Keratinocyte (primary cell): ENCODE measurements around the gene MRPL28. TPM values are rescaled to one million over a fixed set of nuclear protein-coding genes. Genes with fewer than 3 reads are reported as not detected.

Experiments used
- DNase-seq: peaks from one replicate; pipeline ENCODE4 v3.0.0-alpha.2; 2011; ENCODE audit warnings: low read depth, missing footprints, low spot score
- FAIRE-seq: peaks from 2 replicates; lab custom pipeline; 2011; peaks lifted over from hg19 to GRCh38; lab: Jason Lieb, UNC
- H2AFZ ChIP-seq: 2 replicates; pipeline ENCODE4 v1.6.0; 2012; ENCODE audit warnings: low read length, control low read depth, inconsistent platforms; ENCODE audit not compliant: control insufficient read depth
- H3K27ac ChIP-seq: 2 replicates; pipeline ENCODE4 v1.5.1; 2011; ENCODE audit warnings: low read length; ENCODE audit not compliant: control insufficient read depth, insufficient read depth
- H3K27me3 ChIP-seq: 3 replicates; pipeline ENCODE4 v1.6.0; 2011; ENCODE audit warnings: low read length; ENCODE audit not compliant: control insufficient read depth, insufficient read depth; ENCODE audit errors: extremely low read depth
- H3K36me3 ChIP-seq, 2 experiments: 2 replicates in 1 of 2; 3 replicates in 1 of 2; pipeline ENCODE4 v1.5.1; 2011; ENCODE audit warnings: low read length in 2 of 2, mild to moderate bottlenecking in 1 of 2; ENCODE audit not compliant: control insufficient read depth in 2 of 2, insufficient read depth in 2 of 2; ENCODE audit errors: extremely low read depth in 1 of 2
- H3K4me1 ChIP-seq: 3 replicates; pipeline ENCODE4 v1.5.1; 2011; ENCODE audit warnings: low read length; ENCODE audit not compliant: control insufficient read depth, insufficient read depth; ENCODE audit errors: extremely low read depth
- H3K4me2 ChIP-seq: 3 replicates; pipeline ENCODE4 v1.6.0; 2011; ENCODE audit warnings: low read depth, low read length; ENCODE audit not compliant: control insufficient read depth, insufficient read depth; ENCODE audit errors: extremely low read depth
- H3K4me3 ChIP-seq, 3 experiments: fragments of 200-600 bp in 1 of 3; sonication (generic) in 1 of 3; 2 replicates in 2 of 3; 3 replicates in 1 of 3; pipeline ENCODE4 v1.5.1; 2011 to 2016; ENCODE audit warnings: low read length in 3 of 3, mild to moderate bottlenecking in 3 of 3, control low read depth in 2 of 3, inconsistent platforms in 1 of 3, low read depth in 1 of 3, mixed read lengths in 1 of 3, mixed run types in 1 of 3, moderate library complexity in 1 of 3; ENCODE audit not compliant: control insufficient read depth in 2 of 3, insufficient read depth in 2 of 3; ENCODE audit errors: extremely low read depth in 1 of 3
- H3K79me2 ChIP-seq: 2 replicates; pipeline ENCODE4 v1.6.0; 2012; ENCODE audit warnings: low read length; ENCODE audit not compliant: control insufficient read depth, insufficient read depth
- H3K9ac ChIP-seq: 3 replicates; pipeline ENCODE4 v1.6.0; 2011; ENCODE audit warnings: low read length; ENCODE audit not compliant: control insufficient read depth, insufficient read depth; ENCODE audit errors: extremely low read depth
- H3K9me1 ChIP-seq: 3 replicates; pipeline ENCODE4 v1.6.0; 2011; ENCODE audit warnings: low read length; ENCODE audit not compliant: control insufficient read depth, insufficient read depth; ENCODE audit errors: extremely low read depth
- H3K9me3 ChIP-seq: 2 replicates; pipeline ENCODE4 v1.5.1; 2012; ENCODE audit warnings: low read depth, low read length; ENCODE audit not compliant: control insufficient read depth
- H4K20me1 ChIP-seq: 3 replicates; pipeline ENCODE4 v1.6.0; 2011; ENCODE audit warnings: low read length; ENCODE audit not compliant: control insufficient read depth, insufficient read depth; ENCODE audit errors: extremely low read depth
- EZH2 ChIP-seq: IDR thresholded peaks from one replicate; pipeline ENCODE4 v1.6.1; 2012; ENCODE audit warnings: inconsistent platforms, mild to moderate bottlenecking, low read length, moderate library complexity
- dilution Hi-C: fragments of 300-500 bp; cut with MboI; formaldehyde crosslinking; loops from one replicate; pipeline ENCODE4 v1.7.0; 2020; ENCODE audit warnings: low sequenced_read_pairs; ENCODE audit not compliant: extremely low pct_ligation_motif_present
- polyA plus RNA-seq, 5 experiments: library from polyadenylated mRNA; depleted of rRNA in 3 of 5; stranded (reverse) in 3 of 5; stranded (forward) in 1 of 5; unstranded in 1 of 5; fragments of >200 nt; gene quantifications; 1 replicate in 1 of 5; 2 replicates in 3 of 5; 3 replicates in 1 of 5; pipeline versions ENCODE4 v1.2.1 to v1.2.3, GENCODE V29; 2011 to 2012; ENCODE audit warnings: missing spikeins in 2 of 5, low read depth in 1 of 5, low replicate concordance in 1 of 5
- TF ChIP-seq, protein P1 (sequence below), 3 experiments: IDR thresholded peaks in 1 of 3; conservative IDR thresholded peaks in 1 of 3; optimal IDR thresholded peaks in 1 of 3; 2 replicates in 2 of 3; 3 replicates in 1 of 3; pipeline versions ENCODE3 to v1.5.1; 2011; ENCODE audit warnings: low read length in 3 of 3, mild to moderate bottlenecking in 3 of 3, moderate library complexity in 2 of 3, control low read depth in 1 of 3, inconsistent platforms in 1 of 3; ENCODE audit not compliant: insufficient read depth in 2 of 3; ENCODE audit errors: extremely low read depth in 1 of 3

The MRPL28 gene
- polyA plus RNA-seq, 1 donor (not counting 4 experiments of a cell fraction or from before 2014, with no cell fraction given): 115 TPM

DNA sequence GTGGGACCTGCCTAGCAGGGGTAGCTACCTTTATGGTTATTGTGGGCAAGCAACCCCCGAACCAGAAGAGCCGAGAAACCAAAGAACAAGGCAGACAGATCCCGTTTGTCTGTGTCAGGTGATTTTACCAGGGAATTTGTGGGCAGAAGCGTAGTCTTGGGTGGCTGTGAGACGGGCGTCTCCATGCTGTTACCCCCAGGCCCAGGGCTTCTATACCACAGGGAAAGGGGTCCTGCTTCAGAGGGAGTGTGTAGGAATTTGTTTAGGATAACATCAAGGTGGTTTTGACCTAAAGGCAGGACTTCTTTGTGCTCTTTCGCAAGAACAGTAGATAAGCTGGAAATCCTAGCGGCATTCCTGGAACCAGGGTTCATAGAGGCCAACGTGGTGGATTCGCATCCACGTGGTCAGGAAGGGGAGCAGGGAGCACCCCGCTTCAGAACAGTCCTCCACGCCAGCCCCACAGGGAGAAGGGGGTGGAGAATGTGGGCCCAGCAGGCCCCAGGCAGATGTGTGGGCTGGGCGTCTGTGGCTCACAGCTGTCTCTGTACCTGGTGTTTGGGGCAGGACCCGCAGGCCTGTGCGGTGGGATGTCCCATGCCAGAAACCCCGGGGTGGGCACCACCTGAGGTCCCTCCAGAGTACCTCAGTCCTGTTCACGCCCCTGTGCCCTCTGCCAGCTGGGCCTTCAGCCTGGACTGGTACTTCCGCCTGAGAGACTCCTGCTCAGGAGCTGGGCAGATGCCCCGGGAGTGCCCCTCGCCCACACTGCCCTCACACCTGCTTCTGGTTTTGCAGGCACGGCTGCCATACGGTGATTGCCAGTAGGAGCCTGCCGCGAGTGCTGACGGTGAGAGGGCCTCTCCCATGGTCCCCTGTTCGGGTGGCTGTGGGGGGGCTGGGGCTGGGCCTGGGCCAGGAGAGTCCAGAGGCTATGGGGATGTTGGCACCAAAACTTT, 35.5 kb upstream of the MRPL28 start:
- Histone ChIP-seq H3K9me3 (no peaks in the 10 kb centered on the region), H3K4me1 (no peaks in the 10 kb centered on the region), H3K27me3 (no peaks in the 10 kb centered on the region), H4K20me1 (no peaks in the 10 kb centered on the region), H2AFZ (no peak overlapping the region), H3K36me3 (peaks cover under 1 to 5% of the 10 kb centered on the region in 2 experiments), H3K9ac (no peak overlapping the region), H3K4me3 (no peak overlapping the region), H3K27ac (no peak overlapping the region), H3K4me2 (no peak overlapping the region), H3K79me2 (no peaks in the 10 kb centered on the region), H3K9me1 (no peaks in the 10 kb centered on the region)
- FAIRE-seq (no peak), DNase-seq (no peak)
- TF ChIP-seq, protein P1, sequence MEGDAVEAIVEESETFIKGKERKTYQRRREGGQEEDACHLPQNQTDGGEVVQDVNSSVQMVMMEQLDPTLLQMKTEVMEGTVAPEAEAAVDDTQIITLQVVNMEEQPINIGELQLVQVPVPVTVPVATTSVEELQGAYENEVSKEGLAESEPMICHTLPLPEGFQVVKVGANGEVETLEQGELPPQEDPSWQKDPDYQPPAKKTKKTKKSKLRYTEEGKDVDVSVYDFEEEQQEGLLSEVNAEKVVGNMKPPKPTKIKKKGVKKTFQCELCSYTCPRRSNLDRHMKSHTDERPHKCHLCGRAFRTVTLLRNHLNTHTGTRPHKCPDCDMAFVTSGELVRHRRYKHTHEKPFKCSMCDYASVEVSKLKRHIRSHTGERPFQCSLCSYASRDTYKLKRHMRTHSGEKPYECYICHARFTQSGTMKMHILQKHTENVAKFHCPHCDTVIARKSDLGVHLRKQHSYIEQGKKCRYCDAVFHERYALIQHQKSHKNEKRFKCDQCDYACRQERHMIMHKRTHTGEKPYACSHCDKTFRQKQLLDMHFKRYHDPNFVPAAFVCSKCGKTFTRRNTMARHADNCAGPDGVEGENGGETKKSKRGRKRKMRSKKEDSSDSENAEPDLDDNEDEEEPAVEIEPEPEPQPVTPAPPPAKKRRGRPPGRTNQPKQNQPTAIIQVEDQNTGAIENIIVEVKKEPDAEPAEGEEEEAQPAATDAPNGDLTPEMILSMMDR (optimal IDR thresholded peaks at IDR 0.05 in 1 of 3, IDR thresholded peaks at IDR 0.05 in 1 of 3, conservative IDR thresholded peaks at IDR 0.05 in 1 of 3; ENCODE audit: extremely low read depth in 1 of 3, insufficient read depth in 2 of 3, low read length in 3 of 3): no peak
- TF ChIP-seq EZH2: no peak
- dilution Hi-C loops: no loop called here

DNA sequence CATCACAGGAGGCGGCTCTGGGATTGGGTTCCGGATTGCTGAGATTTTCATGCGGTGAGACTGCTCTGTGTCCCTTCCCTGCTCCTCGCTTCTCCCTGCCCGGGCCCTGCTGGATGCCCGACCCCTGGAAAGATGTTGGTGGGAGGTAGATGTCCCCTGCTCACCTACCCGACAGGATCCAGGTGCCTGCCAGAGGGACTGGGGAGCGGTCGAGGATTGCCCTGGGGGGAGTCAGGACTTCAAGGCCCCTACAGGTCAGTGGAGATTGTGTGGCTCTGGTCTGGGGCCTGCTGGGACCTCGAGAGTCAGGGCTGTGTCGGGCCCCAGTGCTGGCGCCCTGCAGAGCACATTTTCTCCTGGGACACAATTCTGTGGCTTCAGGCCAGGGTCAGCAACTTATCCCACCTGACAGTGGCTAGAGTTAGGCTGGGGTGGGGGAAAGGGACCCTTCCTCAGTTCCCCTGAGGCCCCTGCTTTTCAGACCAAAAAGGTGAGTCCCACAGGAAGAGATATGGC, 34.7 kb upstream of the MRPL28 start:
- dilution Hi-C loops: no loop called here
- Histone ChIP-seq H2AFZ (no peak overlapping the region), H3K27me3 (no peaks in the 10 kb centered on the region), H3K79me2 (no peaks in the 10 kb centered on the region), H3K4me3 (no peak overlapping the region), H3K36me3 (peaks cover 0 to 4% of the 10 kb centered on the region in 2 experiments), H3K27ac (no peak overlapping the region), H3K9me3 (no peaks in the 10 kb centered on the region), H3K4me2 (no peak overlapping the region), H4K20me1 (no peaks in the 10 kb centered on the region), H3K9ac (no peak overlapping the region), H3K9me1 (no peaks in the 10 kb centered on the region), H3K4me1 (peaks cover 7% of the 10 kb centered on the region)
- no peak for FAIRE-seq
- no peak for TF ChIP-seq EZH2
- TF ChIP-seq, protein P1 (optimal IDR thresholded peaks at IDR 0.05 in 1 of 3, IDR thresholded peaks at IDR 0.05 in 1 of 3, conservative IDR thresholded peaks at IDR 0.05 in 1 of 3; ENCODE audit: extremely low read depth in 1 of 3, insufficient read depth in 2 of 3, low read length in 3 of 3): no peak
- DNase-seq: no peak
